Measurements from ENCODE around the gene JAKMIP1.

JAKMIP1 gene

GRCh38 chr4:6193399-6193798, 7.0 kb downstream of the JAKMIP1 start:
- TF ChIP-seq NFIC (IDR thresholded peaks at IDR 0.05), result no peak
- no peak for TF ChIP-seq RAD21 (IDR thresholded peaks at IDR 0.05; ENCODE audit: low read depth)
- TF ChIP-seq CEBPB (IDR thresholded peaks at IDR 0.05), result no peak
- no peak for TF ChIP-seq EP300 (IDR thresholded peaks at IDR 0.05; ENCODE audit: borderline replicate concordance)
- TF ChIP-seq MAX (IDR thresholded peaks at IDR 0.05), result no peak
- no peak for TF ChIP-seq CREB1 (IDR thresholded peaks at IDR 0.05; ENCODE audit: low read depth)
- TF ChIP-seq YY1 (IDR thresholded peaks at IDR 0.05; ENCODE audit: low read depth), result no peak

- TF ChIP-seq RAD21 (IDR thresholded peaks at IDR 0.05; ENCODE audit: low read depth), result no peak
- TF ChIP-seq ZBTB7A (IDR thresholded peaks at IDR 0.05; ENCODE audit: low read depth), result no peak
- TF ChIP-seq CREB1 (IDR thresholded peaks at IDR 0.05; ENCODE audit: low read depth), result no peak
- no peak for TF ChIP-seq USF1 (IDR thresholded peaks at IDR 0.05)
- no peak for TF ChIP-seq EGR1 (IDR thresholded peaks at IDR 0.05)
- no peak for TF ChIP-seq EP300 (IDR thresholded peaks at IDR 0.05; ENCODE audit: borderline replicate concordance)
- no peak for TF ChIP-seq FOXM1 (IDR thresholded peaks at IDR 0.05; ENCODE audit: borderline replicate concordance, low read depth)
- no peak for TF ChIP-seq TAF1 (IDR thresholded peaks at IDR 0.05; ENCODE audit: low read depth)
These were observed 8.1 kb downstream of the JAKMIP1 start for GRCh38 chr4:6192245-6192644.

GRCh38 chr4:6191448-6192130, 8.8 kb downstream of the JAKMIP1 start:
- no peak for TF ChIP-seq YY1 (IDR thresholded peaks at IDR 0.05; ENCODE audit: low read depth)
- TF ChIP-seq ZBTB7A (IDR thresholded peaks at IDR 0.05; ENCODE audit: low read depth), result no peak
- TF ChIP-seq RAD21 (IDR thresholded peaks at IDR 0.05; ENCODE audit: low read depth), result no peak
- TF ChIP-seq EGR1 (IDR thresholded peaks at IDR 0.05), result no peak
- TF ChIP-seq NFIC (IDR thresholded peaks at IDR 0.05), result no peak
- no peak for TF ChIP-seq CEBPB (IDR thresholded peaks at IDR 0.05)

GRCh38 chr4:6190486-6190885, 9.9 kb downstream of the JAKMIP1 start:
- no peak for TF ChIP-seq FOXM1 (IDR thresholded peaks at IDR 0.05; ENCODE audit: borderline replicate concordance, low read depth)
- no peak for TF ChIP-seq TEAD4 (IDR thresholded peaks at IDR 0.05)
- no peak for TF ChIP-seq EGR1 (IDR thresholded peaks at IDR 0.05)
- no peak for TF ChIP-seq NFIC (IDR thresholded peaks at IDR 0.05)
- no peak for TF ChIP-seq REST (IDR thresholded peaks at IDR 0.05; ENCODE audit: low read depth)
- TF ChIP-seq TCF12 (IDR thresholded peaks at IDR 0.05; ENCODE audit: low read depth), result no peak
- TF ChIP-seq MAX (IDR thresholded peaks at IDR 0.05), result no peak
- no peak for TF ChIP-seq CREB1 (IDR thresholded peaks at IDR 0.05; ENCODE audit: low read depth)
- TF ChIP-seq CEBPB (IDR thresholded peaks at IDR 0.05), result no peak
- no peak for TF ChIP-seq YY1 (IDR thresholded peaks at IDR 0.05; ENCODE audit: low read depth)
- TF ChIP-seq USF1 (IDR thresholded peaks at IDR 0.05), result no peak
- TF ChIP-seq RAD21 (IDR thresholded peaks at IDR 0.05; ENCODE audit: low read depth), result no peak
- no peak for TF ChIP-seq ZBTB7A (IDR thresholded peaks at IDR 0.05; ENCODE audit: low read depth)
- no peak for TF ChIP-seq EP300 (IDR thresholded peaks at IDR 0.05; ENCODE audit: borderline replicate concordance)
- no peak for TF ChIP-seq TAF1 (IDR thresholded peaks at IDR 0.05; ENCODE audit: low read depth)

- TF ChIP-seq CEBPB (IDR thresholded peaks at IDR 0.05) (no peak), USF1 (IDR thresholded peaks at IDR 0.05) (no peak), EGR1 (IDR thresholded peaks at IDR 0.05) (no peak), TAF1 (IDR thresholded peaks at IDR 0.05; ENCODE audit: low read depth) (no peak), NFIC (IDR thresholded peaks at IDR 0.05) (no peak), CREB1 (IDR thresholded peaks at IDR 0.05; ENCODE audit: low read depth) (no peak), RAD21 (IDR thresholded peaks at IDR 0.05; ENCODE audit: low read depth) (no peak), TCF12 (IDR thresholded peaks at IDR 0.05; ENCODE audit: low read depth) (no peak), TEAD4 (IDR thresholded peaks at IDR 0.05) (no peak), FOXM1 (IDR thresholded peaks at IDR 0.05; ENCODE audit: borderline replicate concordance, low read depth) (no peak), YY1 (IDR thresholded peaks at IDR 0.05; ENCODE audit: low read depth) (no peak), ZBTB7A (IDR thresholded peaks at IDR 0.05; ENCODE audit: low read depth) (no peak), MAX (IDR thresholded peaks at IDR 0.05) (no peak), REST (IDR thresholded peaks at IDR 0.05; ENCODE audit: low read depth) (no peak), EP300 (IDR thresholded peaks at IDR 0.05; ENCODE audit: borderline replicate concordance) (no peak)
These were observed 10.8 kb downstream of the JAKMIP1 start for GRCh38 chr4:6189511-6189910.
